ENCODE results near the gene ANKRD65. TPM values are rescaled to one million over a fixed set of nuclear protein-coding genes. Genes with fewer than 3 reads are reported as not detected.
A peak's percentile ranks its signal among the peaks of the same experiment; 100 is the strongest.

Gene ANKRD65
- total RNA-seq, 1 experiment from 2014 or later: 14.7 TPM

DNA sequence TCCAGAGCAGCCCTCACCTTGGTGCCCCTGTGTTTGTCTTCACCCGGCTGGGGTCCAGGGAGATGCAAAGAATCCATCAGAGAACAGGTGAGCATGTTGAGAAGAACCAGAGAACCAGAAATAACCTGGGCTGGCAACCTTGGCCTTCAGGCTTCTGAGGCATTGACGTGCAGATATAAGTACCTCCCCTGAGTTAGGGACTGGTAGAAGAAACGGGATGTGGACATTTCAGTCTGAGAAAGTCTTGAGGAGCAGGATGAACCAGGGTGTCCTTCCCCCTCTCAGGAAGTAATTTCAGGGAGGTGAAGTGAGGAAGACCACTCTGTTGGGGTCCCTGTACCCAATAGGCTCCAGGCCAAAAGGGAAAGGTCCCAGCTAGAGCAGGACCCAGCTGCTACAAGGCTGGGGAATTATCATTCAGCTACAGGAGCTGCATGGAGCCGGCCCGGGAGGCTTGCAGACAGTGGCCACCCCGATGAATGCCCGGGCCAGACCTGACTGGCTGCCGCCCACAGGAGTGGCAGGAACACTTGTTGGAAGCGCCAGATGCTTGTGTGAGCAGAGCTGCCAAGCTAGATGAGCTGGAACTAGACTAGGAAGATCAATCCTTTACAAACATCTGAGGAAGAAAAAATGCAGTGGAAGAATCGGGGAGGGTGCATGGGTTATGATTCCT lies 44.4 kb downstream of the ANKRD65 start:
- peak overlapping the region; percentile 95 for H3K4me2 ChIP-seq
- DNase-seq: no peak
- no peaks in the 10 kb centered on the region for H3K9me2 ChIP-seq (ENCODE audit: insufficient read depth)
- H3K36me3 ChIP-seq (ENCODE audit: low read depth): no peaks in the 10 kb centered on the region; the same call in 1 of the 2 replicates
- intact Hi-C loops (cut with micrococcal nuclease; ENCODE audit: unreplicated experiment): loop anchor here (10.0 kb wide), 1 partner anchor 128 kb away; no protein-coding TSS in a partner anchor
- TF ChIP-seq CTCF (conservative IDR thresholded peaks at IDR 0.05) (no peak), EZH2 (IDR thresholded peaks at IDR 0.05; ENCODE audit: low read depth) (no peak)
- no peak overlapping the region for H3K27ac ChIP-seq
- CTCF ChIA-PET: interaction anchor here (0.6 to 1.6 kb wide), 2 partner anchors 25 to 129 kb away, joined by 5 read pairs; no protein-coding TSS in a partner anchor
- H3K9me3 ChIP-seq (ENCODE audit: insufficient read depth, low read depth): no peaks in the 10 kb centered on the region
- POLR2A ChIA-PET (ENCODE audit: unreplicated experiment): no interaction called here
- no TSS peak for BruUV-seq (replicated peaks)
- peaks cover 25% of the 10 kb centered on the region for H3K79me2 ChIP-seq (ENCODE audit: low read depth)
- H3K4me3 ChIP-seq: peak overlapping the region; percentile 75; the same call in 1 of the 2 replicates
- no peak overlapping the region for H2AFZ ChIP-seq
- H3K4me1 ChIP-seq (replicated peaks; ENCODE audit: insufficient read depth): peaks cover 16% of the 10 kb centered on the region
- H3K27me3 ChIP-seq (ENCODE audit: insufficient read depth, low read depth): no peaks in the 10 kb centered on the region
- no peaks in the 10 kb centered on the region for H4K20me1 ChIP-seq (ENCODE audit: insufficient read depth)
- peaks cover 32% of the 10 kb centered on the region; the same call in 1 of the 2 replicates for H3F3A ChIP-seq (ENCODE audit: insufficient read depth, low read depth)

DNA sequence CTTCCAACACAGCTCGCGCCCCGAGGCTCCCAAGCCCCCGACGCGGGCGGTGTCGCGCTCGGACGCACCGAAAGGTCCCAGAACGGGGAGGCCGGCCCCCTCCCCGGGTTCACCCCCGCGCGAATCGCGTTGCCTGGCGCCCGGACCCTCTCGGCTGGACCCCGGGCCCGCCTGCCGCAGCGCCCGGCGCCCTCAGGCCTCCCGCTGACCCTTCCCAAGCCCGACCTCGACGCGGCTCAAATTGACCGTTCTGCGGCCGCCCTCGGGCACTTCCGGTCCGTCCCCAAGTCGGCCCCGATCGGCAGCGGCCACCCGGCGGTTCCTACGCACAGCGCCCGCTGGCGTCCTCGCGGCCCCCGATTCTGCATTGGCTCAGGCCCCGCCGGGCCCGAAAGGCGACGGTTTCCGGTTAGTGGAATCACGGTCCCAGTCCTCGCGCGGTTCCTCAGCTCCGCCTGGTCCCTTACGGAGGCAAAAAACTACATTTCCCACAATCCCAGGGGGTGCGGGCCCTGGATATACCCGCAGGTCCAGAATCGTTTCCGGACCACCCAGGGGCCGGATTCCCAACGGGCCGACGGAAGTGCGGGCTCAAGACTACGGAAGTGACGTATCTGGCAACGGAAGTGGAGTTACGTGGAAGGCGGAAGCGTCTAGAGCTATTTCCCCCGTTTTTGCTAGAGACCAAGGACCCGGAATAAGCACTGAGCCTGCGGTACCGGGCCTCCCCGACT lies 46.0 kb downstream of the ANKRD65 start, which contains the start of gene AURKAIP1:
AURKAIP1 (minus strand) TSS at position 279 of the 734 bp plus-strand sequence. CDS start 451 bp downstream, outside the sequence.
- intact Hi-C loops (cut with micrococcal nuclease; ENCODE audit: unreplicated experiment): loop anchor here (10.0 kb wide), 1 partner anchor 130 kb away; no protein-coding TSS in a partner anchor
- H2AFZ ChIP-seq: peak within 1 kb of the TSS; percentile 90
- no TSS peak for BruUV-seq (replicated peaks)

More for the DNA sequence above, 46.0 kb downstream of the ANKRD65 start, which contains the start of gene AURKAIP1:
- peak; percentile 97 to 99 for DNase-seq
- ChIA-PET CTCF (interaction anchor here (0.6 to 1.6 kb wide), 5 partner anchors 27 to 130 kb away, joined by 3 to 5 read pairs (median 4); no protein-coding TSS in a partner anchor), POLR2A (ENCODE audit: unreplicated experiment) (interaction anchor here (0.6 to 0.9 kb wide), 5 partner anchors 15 to 312 kb away, joined by 4 to 8 read pairs (median 6); partner anchors contain the start of gene CCNL2)
- peak within 1 kb of the TSS; percentile 95 for H3K4me2 ChIP-seq
- no peaks in the 10 kb centered on the region for H3K9me3 ChIP-seq (ENCODE audit: insufficient read depth, low read depth)
- H3K4me1 ChIP-seq (replicated peaks; ENCODE audit: insufficient read depth): peaks cover 16% of the 10 kb centered on the region
- no peaks in the 10 kb centered on the region for H3K9me2 ChIP-seq (ENCODE audit: insufficient read depth)
- peaks cover 32% of the 10 kb centered on the region; the same call in 1 of the 2 replicates for H3F3A ChIP-seq (ENCODE audit: insufficient read depth, low read depth)
- H3K36me3 ChIP-seq (ENCODE audit: low read depth): no peaks in the 10 kb centered on the region; the same call in 1 of the 2 replicates
- peak within 1 kb of the TSS; percentile 75 for H3K27ac ChIP-seq
- peaks cover 25% of the 10 kb centered on the region for H3K79me2 ChIP-seq (ENCODE audit: low read depth)
- no peaks in the 10 kb centered on the region for H4K20me1 ChIP-seq (ENCODE audit: insufficient read depth)
- no peaks in the 10 kb centered on the region for H3K27me3 ChIP-seq (ENCODE audit: insufficient read depth, low read depth)
- peak within 1 kb of the TSS; percentile 81 for H3K4me3 ChIP-seq
- TF ChIP-seq EZH2 (IDR thresholded peaks at IDR 0.05; ENCODE audit: low read depth): no peak
- no peak for TF ChIP-seq CTCF (conservative IDR thresholded peaks at IDR 0.05)

All from PC-9 (cell line).